ENCODE measurements around the gene SERPINA1.

Gene SERPINA1

DNA sequence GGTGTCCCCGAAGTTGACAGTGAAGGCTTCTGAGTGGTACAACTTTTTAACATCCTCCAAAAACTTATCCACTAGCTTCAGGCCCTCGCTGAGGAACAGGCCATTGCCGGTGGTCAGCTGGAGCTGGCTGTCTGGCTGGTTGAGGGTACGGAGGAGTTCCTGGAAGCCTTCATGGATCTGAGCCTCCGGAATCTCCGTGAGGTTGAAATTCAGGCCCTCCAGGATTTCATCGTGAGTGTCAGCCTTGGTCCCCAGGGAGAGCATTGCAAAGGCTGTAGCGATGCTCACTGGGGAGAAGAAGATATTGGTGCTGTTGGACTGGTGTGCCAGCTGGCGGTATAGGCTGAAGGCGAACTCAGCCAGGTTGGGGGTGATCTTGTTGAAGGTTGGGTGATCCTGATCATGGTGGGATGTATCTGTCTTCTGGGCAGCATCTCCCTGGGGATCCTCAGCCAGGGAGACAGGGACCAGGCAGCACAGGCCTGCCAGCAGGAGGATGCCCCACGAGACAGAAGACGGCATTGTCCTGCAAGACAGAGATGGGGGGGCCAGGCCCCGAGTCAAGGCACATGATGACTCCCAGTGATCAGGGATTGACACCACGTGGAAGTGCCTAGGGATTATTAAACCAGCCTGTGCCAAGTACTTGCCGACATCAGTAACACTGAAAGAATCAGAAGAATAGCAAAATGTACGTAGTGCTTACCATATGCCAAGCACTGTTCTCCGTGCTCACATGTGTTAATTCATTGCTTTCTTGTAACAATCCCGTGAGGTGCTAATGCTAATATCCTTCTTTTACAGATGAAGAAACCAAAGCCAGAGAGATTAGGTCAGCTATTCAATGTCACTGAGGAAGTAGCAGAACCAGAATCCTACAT is 5.4 kb downstream of the SERPINA1 start:
- DNase-seq (ENCODE audit: low read depth): no peak

DNA sequence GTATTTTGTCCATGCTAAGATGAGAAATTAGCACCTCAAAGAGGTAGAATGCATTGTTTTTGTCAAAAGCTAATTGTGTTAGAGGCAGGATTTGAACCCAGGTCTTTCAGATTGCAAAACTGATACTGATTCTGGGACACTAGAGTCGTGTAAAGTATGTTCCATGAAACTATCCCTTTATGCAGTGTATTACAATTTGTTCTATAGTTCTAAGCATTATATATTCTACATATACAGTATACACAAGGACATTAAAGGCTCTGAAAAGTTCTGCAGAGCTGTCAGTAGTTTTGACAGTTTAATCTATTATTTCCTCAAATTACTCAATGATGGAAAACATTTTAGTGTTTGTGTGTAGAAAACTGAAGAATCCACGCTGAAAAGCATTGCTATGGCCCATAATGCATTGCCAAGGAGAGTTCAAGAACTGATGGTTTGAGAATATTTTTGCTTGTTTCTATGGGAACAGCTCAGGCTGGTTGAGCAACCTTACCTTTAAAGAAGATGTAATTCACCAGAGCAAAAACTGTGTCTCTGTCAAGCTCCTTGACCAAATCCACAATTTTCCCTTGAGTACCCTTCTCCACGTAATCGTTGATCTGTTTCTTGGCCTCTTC is 6.2 kb downstream of the SERPINA1 start:
- no peak for DNase-seq (ENCODE audit: low read depth)

DNA sequence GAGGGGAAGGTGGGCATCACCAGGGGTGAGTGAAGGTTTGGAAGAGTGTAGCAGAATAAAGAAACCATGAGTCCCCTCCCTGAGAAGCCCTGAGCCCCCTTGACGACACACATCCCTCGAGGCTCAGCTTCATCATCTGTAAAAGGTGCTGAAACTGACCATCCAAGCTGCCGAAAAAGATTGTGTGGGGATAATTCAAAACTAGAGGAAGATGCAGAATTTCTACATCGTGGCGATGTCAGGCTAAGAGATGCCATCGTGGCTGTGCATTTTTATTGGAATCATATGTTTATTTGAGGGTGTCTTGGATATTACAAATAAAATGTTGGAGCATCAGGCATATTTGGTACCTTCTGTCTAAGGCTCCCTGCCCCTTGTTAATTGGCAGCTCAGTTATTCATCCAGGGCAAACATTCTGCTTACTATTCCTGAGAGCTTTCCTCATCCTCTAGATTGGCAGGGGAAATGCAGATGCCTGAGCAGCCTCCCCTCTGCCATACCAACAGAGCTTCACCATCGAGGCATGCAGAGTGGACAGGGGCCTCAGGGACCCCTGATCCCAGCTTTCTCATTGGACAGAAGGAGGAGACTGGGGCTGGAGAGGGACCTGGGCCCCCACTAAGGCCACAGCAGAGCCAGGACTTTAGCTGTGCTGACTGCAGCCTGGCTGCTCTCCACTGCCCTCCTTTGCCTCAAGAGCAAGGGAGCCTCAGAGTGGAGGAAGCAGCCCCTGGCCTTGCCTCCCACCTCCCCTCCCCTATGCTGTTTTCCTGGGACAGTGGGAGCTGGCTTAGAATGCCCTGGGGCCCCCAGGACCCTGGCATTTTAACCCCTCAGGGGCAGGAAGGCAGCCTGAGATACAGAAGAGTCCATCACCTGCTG is 7.0 kb downstream of the SERPINA1 start:
- no peak for DNase-seq (ENCODE audit: low read depth)

DNA sequence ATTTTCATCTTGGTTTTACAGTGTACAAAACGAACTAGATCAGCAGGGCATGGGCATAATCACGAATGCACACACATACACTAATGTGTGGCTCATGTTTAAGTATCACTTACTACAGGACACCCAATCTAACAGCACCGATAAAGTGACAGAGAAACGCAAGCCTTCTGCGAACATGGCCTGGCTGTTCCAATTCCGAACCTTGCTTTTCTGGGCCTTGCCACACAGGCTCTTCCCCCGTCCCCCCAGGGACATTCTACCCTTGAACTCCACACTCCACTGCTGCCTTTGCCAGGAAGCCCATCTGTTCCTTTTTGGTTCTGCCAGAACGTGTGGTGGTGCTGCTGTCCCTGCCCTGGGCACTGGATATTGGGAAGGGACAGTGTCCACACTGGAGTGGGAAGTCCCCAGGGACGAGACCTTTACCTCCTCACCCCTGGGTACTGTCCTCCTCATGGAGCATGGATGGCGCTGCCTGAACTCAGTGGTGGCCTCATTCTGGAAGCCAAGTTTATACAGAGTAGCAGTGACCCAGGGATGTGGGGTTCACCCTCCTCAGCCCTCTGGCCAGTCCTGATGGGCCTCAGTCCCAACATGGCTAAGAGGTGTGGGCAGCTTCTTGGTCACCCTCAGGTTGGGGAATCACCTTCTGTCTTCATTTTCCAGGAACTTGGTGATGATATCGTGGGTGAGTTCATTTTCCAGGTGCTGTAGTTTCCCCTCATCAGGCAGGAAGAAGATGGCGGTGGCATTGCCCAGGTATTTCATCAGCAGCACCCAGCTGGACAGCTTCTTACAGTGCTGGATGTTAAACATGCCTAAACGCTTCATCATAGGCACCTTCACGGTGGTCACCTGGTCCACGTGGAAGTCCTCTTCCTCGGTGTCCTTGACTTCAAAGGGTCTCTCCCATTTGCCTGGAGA is 7.9 kb downstream of the SERPINA1 start:
- no peak for DNase-seq (ENCODE audit: low read depth)

DNA sequence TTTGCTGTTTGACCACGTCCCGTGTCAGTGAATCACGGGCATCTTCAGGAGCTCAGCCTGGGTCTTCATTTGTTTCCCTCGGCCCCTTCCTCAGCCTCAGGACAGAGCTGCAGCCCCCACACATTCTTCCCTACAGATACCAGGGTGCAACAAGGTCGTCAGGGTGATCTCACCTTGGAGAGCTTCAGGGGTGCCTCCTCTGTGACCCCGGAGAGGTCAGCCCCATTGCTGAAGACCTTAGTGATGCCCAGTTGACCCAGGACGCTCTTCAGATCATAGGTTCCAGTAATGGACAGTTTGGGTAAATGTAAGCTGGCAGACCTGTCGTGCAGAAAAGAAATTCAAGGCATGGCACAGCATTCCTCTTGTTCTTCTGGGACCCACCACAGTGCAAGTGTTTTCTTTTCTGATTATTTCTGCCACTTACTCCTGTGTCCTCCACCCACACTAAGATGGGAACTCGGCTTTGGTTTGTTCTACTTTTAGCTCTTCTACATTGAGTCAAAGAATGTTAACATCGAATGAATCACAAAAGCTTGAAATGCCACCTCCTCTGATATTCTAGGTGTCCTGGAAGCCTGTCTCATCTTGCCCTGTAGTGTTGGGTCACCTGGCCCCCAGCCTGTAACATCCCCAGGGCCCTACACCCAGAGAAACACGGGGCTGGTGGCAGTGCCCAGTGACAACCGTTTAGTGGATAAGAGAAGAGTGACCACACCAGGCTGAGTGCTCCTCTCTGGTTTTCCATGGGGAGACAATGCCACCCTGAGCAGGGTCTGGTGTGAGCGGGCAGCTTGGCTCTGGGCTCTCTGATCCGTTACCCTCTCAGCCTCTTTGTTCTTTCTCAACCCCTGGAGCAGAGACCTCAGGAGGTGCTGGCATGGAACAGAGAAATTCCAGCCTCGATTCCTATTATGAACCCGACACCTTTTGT is 8.8 kb downstream of the SERPINA1 start:
- no peak for DNase-seq (ENCODE audit: low read depth)

DNA sequence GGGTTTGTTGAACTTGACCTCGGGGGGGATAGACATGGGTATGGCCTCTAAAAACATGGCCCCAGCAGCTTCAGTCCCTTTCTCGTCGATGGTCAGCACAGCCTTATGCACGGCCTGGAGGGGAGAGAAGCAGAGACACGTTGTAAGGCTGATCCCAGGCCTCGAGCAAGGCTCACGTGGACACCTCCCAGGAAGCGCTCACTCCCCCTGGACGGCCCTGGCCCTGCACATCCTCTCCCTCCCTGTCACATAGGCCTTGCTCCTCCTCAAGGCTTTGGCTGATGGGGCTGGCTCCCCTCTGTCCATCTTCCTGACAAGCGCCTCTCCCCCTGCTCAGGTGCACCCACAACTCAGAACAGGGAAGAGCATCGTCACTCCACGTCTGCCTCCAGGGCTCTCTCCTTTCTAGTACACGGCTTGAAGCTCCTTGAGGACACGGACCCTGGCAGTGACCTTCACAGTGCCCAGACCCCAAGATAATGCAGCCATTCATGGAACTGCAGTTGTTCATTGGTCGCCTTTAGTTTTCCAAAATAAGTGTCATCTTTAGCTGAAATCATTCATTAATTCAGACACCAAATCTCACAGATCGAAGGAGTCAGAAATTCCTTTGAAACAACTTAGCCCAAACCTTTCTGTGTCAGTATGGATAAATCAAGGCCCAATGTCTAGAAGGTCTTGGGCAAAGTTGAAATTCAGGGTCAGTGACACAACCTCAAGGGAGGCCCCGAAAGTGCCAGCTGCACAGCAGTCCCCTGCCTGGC is 9.7 kb downstream of the SERPINA1 start:
- no peak for DNase-seq (ENCODE audit: low read depth)

DNA sequence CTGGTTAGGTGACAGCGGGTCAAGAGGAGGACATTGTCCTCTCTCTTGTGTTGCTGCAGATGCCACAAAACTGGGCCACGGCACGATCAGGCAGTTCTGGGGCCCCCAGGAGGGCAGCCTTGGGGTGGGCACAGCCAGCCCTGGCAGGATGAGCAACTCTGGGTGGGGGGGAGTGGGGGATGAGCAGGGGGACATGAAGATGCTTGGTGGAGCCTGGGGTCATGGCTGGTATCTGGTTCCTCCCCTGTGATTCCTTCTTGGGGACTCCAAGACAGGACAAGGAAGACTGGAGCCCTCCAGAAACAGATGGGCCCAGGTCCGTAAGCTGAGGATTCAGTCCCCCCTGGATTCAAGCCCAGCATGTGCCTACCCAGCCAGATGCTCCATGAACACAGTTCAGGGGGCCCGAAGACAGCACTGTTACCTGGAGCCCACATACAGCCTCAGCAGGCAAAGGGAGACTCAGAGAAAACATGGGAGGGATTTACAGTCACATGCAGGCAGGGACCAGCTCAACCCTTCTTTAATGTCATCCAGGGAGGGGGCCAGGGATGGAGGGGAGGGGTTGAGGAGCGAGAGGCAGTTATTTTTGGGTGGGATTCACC is 10.4 kb downstream of the SERPINA1 start:
- no peak for DNase-seq (ENCODE audit: low read depth)

DNA sequence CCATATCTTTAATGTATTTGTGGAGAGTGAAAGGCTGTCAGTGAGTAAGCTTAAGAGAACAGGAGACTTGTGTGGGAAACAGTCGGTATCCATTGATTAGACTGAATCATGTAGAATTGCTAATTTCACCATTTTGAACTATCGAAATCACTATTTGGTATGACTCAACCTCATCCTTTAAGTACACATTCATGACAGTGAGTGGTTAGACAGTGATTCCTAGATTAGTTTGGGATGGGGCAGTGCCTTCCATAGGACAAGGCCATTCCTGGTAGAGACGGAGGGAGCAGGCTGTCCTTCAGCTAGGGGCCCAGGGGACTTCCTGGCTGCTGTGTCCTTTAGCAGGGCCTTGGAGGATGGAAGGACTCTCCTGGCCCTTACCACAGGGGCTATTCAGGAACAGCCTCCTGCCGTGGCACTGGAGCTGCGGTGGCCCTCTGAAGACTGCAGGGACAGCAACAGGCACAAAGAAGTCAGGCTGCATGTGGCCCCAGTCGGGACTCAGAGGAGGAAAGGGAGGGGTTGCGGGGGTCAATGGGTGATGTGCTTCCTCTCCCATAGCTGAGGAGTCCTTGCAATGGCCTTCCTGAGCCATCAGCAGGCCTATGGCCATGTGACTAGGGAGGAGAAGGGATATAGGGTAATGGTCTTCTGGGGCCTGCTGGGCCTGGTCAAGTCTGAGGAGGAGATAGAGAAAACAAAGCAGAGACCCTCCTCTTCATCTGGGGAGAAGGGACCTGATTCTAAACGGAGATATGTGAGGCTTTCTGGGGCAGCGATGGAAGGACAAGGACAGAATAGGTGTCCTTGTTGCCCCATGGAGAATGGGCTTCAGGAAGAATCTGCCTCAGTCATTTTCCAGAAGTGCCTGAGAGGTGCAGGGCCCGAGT is 11.2 kb downstream of the SERPINA1 start:
- DNase-seq (ENCODE audit: low read depth): no peak

DNA sequence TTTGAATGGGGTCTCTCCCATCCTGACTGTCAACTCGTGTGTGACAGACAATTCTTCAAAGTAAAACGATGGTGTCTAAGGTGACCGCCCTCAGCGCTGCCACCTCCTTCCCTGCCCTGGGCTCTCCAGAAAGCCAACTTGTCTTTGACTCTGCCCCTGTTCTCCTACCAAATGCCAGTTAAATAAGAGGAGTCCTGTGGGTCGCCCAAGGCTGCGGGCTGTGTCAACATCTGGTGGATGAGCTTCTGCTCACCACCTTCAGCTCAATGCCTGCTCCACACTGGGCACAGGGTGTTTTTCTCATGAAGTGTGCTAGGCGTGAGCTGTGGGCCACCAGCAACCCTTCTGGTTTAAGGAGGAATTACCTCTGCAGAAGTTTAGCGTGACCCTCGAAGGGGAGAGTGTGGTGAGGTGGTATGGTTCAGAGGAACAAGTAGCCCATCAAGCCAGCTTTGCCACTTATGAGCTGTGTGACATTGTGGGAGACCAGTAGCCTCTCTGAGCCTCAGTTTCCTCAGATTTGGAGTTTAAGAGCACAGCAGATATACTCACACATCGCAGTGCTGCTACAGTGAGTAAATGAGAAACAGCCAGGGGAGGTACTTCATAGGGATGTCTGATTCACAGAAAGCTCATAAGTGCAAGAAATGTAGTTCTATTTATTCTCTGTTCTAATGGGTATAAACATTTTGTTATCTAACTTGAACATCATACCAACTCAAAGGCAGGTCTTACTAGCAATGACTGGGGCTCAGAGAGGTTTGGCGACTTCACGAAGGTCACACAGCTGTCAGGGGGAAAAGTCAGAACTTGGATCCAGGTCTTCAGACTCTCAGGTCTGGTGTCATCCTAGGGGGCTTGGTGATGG is 12.1 kb downstream of the SERPINA1 start:
- no peak for DNase-seq (ENCODE audit: low read depth)

DNA sequence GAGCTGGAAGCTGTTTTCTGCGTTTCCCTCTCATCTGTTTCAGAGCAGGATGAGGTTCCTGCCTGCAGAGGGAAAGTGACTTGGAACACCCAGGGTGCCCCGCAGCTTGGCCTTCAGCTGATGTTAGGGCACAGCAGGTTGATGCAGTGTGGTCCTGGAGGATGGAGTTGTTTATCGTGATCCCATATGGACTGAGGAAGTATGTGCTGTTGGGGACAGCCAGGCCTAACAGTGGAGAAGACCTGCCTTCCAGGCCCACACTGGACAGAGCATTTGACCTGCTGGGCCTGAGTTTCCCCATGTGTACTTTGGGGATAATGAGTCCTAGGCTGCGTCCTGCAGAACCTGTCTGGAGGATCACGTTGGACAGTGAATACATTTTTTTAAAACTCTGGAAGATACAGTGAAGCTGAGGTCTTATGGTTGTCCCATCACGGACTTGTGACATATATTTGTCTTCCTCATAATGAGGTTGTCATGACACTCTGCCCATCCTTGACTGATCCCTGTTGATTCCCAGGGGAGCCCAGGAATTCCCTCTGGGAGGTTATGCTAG is 12.8 kb downstream of the SERPINA1 start:
- DNase-seq (ENCODE audit: low read depth): no peak

DNA sequence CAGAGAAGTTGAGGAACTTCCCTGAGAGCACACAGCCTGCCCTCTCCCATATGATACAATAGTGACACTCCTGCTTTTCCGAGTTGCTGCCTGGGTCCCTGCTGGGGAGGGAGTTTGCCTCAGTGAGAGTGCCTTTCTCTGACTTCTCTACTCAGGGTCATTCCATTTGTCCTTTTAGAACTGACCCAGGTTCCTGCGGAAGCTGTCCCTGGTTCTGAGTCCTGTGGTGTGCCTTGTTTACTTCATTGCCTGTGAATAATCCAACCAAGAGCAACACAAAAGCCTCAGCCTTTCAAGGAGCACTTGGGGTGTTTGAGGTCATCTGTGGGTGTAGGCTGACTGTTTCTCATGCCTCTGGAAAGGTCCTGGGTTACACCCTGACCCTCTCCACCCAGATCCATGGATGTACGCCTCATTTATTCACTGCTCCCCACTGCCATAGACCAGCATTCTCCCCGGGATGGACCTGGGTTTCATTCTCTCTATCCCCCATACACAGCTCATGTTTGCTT is 13.6 kb downstream of the SERPINA1 start:
- no peak for DNase-seq (ENCODE audit: low read depth)

DNA sequence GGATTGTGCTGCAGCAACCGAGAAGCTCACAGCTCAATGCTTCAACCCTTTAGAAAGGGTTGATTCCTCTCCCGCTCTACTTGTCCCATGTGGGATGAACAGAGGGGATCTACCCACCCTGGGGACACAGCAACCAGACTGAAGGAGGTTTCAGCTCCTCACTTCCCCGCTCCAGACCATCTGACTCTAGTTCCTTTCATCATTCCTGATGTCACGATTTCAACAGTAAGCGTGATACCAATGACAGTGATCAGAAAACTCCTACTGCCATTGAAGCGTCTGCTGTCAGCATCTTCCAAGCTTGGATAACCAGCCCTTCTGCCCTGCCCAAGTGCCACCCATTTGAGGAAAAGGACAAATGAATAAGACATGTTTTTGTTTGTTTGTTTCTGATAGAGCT is 14.3 kb downstream of the SERPINA1 start:
- DNase-seq (ENCODE audit: low read depth): no peak

DNA sequence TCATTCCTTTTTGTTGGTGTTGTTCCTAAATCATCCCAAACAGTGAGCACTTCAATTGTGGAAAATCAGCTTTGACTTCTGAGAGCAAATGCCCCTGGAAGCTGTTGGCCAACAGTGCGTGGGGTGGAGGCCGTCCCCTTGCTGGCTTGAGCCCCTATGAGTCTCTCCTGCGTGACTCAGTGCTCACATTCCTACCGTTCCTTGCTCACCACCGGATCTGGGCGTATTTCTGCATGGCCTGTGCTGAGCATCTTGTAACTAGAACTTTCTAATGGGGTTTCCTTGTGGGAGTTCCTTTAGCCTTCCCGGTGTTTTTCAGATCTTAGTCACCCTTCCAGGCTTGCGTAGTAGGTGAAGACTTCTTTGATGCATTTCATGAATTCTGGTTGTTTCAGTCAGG is 14.7 kb downstream of the SERPINA1 start:
- DNase-seq (ENCODE audit: low read depth): no peak

DNA sequence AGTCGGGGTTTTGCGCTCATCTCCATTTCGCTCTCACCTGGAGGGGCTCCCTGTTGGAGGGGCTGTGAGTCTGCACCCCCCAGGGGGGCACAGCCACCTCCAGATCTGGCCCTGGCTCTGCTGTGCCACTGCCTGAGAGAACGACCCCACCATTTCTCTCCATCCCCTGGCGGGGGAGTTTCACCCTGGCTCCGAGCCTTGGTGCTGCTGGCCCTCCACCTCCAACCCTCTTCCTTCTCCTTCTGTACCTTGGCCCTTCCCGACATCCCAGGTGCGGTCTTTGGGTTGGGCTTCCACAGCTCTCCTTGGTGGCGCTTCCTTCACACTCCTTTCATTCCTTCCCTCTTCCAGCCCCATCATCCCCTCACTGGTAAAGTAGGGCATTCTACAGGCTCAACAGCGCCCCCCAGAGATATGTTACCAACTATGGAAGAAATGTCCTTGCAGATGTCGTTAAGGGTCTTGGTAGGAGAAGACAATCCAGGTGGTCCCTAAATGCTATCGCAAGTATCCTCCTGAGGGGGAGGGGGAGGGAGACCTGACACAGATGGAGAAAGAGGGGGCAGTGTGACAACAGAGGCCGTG is 16.3 kb downstream of the SERPINA1 start:
- DNase-seq (ENCODE audit: low read depth): no peak

DNA sequence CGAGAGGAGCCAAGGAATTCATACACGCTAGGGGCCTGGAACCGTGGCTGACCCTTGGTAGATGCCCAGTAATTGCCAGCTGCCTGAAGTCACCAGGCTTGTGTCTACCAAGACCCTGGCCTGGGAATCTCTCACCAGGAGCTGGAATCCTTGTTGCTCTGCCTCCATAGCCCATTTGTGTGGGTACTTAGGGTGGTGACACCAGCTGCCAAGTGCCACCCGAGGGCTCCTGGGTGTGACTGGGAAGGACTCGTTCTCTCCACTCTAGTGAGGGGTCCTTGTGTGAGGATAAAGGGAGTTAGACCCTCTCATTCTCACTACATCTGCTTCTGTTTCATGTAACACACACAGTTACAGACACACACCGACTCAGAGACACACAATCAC is 17.9 kb downstream of the SERPINA1 start:
- no peak for DNase-seq (ENCODE audit: low read depth)
